Fibroblast of lung (primary cell): Measurements from ENCODE around the gene MCF2L2. TPM values are rescaled to one million over a fixed set of nuclear protein-coding genes. Genes with fewer than 3 reads are reported as not detected.

Experiments
- DNase-seq, 2 donors: peaks; one replicate each; pipeline versions ENCODE4 v3.0.0 to v3.0.0-alpha.2; 2010; ENCODE audit warnings: low read depth in 2 of 2
- H2AFZ ChIP-seq: 2 replicates; pipeline ENCODE4 v1.5.1; 2012; ENCODE audit warnings: low read length, control low read depth, inconsistent platforms
- H3K27ac ChIP-seq: 2 replicates; pipeline ENCODE4 v1.5.1; 2011; ENCODE audit warnings: low read length, control low read depth; ENCODE audit not compliant: insufficient read depth
- H3K27me3 ChIP-seq: 2 replicates; pipeline ENCODE4 v1.5.1; 2011; ENCODE audit warnings: mild to moderate bottlenecking, low read length; ENCODE audit not compliant: control insufficient read depth, insufficient read depth
- H3K36me3 ChIP-seq: 2 replicates; pipeline ENCODE4 v1.5.1; 2011; ENCODE audit warnings: low read length; ENCODE audit not compliant: control insufficient read depth, insufficient read depth
- H3K4me1 ChIP-seq: 2 replicates; pipeline ENCODE4 v1.5.1; 2011; ENCODE audit warnings: low read length; ENCODE audit not compliant: control insufficient read depth, insufficient read depth; ENCODE audit errors: extremely low read depth
- H3K4me2 ChIP-seq: 2 replicates; pipeline ENCODE4 v1.5.1; 2011; ENCODE audit warnings: low read length, control low read depth; ENCODE audit not compliant: insufficient read depth; ENCODE audit errors: extremely low read depth
- H3K4me3 ChIP-seq, 4 experiments: fragments of 200-600 bp in 1 of 4; sonication (generic) in 1 of 4; replicated peaks in 1 of 4; 2 replicates each; pipeline ENCODE4 v1.5.1; 2011 to 2016; ENCODE audit warnings: low read length in 4 of 4, low read depth in 3 of 4, mild to moderate bottlenecking in 3 of 4, control low read depth in 2 of 4, inconsistent platforms in 1 of 4, mixed read lengths in 1 of 4; ENCODE audit not compliant: insufficient read depth in 1 of 4; ENCODE audit errors: control extremely low read depth in 1 of 4
- H3K79me2 ChIP-seq: 2 replicates; pipeline ENCODE4 v1.5.1; 2012; ENCODE audit warnings: mild to moderate bottlenecking, low read length, inconsistent platforms; ENCODE audit not compliant: control insufficient read depth, insufficient read depth
- H3K9ac ChIP-seq: 2 replicates; pipeline ENCODE4 v1.5.1; 2011; ENCODE audit warnings: mild to moderate bottlenecking, low read length, control low read depth; ENCODE audit not compliant: insufficient read depth
- H3K9me3 ChIP-seq: 2 replicates; pipeline ENCODE4 v1.5.1; 2012; ENCODE audit warnings: low read depth, low read length; ENCODE audit not compliant: control insufficient read depth, insufficient read depth
- H4K20me1 ChIP-seq: 2 replicates; pipeline ENCODE4 v1.5.1; 2011; ENCODE audit warnings: low read length; ENCODE audit not compliant: control insufficient read depth, insufficient read depth; ENCODE audit errors: extremely low read depth
- CTCF ChIP-seq, 2 donors: IDR thresholded peaks in 1 of 2; conservative IDR thresholded peaks in 1 of 2; 1 replicate in 1 of 2; 2 replicates in 1 of 2; pipeline ENCODE4 v1.5.1; 2011 to 2012; ENCODE audit warnings: low read length in 2 of 2, control low read depth in 1 of 2, inconsistent platforms in 1 of 2, low read depth in 1 of 2, mild to moderate bottlenecking in 1 of 2
- EZH2 ChIP-seq: IDR thresholded peaks from 2 replicates; pipeline ENCODE4 v1.5.1; 2012; ENCODE audit warnings: low read length, control low read depth, mild to moderate bottlenecking; ENCODE audit errors: missing control alignments
- polyA plus RNA-seq, 2 donors: library from polyadenylated mRNA; depleted of rRNA in 1 of 2; stranded (reverse) in 1 of 2; unstranded in 1 of 2; fragments of >200 nt; gene quantifications; 2 replicates each; pipeline ENCODE4 v1.2.1, GENCODE V29; 2011 to 2012; ENCODE audit warnings: missing spikeins in 1 of 2
- total RNA-seq: library from RNA; depleted of rRNA; stranded (reverse); fragments of >200 nt; gene quantifications from 2 replicates; pipeline ENCODE4 v1.2.1, GENCODE V29; 2014

MCF2L2 gene
- total and polyA plus RNA-seq, 2 donors (not counting 1 experiment from before 2014, with no cell fraction given) = under 0.01 to 0.08 TPM

- H3K9ac ChIP-seq = no peak overlapping the region
- no peaks in the 10 kb centered on the region for H3K36me3 ChIP-seq
- H4K20me1 ChIP-seq = no peaks in the 10 kb centered on the region
- H3K79me2 ChIP-seq = no peaks in the 10 kb centered on the region
- H3K4me1 ChIP-seq = no peaks in the 10 kb centered on the region
- no peak overlapping the region for H3K27ac ChIP-seq
- no peak overlapping the region for H3K4me3 ChIP-seq
- H2AFZ ChIP-seq = no peak overlapping the region
- no peak overlapping the region for H3K4me2 ChIP-seq
- TF ChIP-seq EZH2 = no peak
- TF ChIP-seq CTCF (conservative IDR thresholded peaks at IDR 0.05 in 1 of 2, IDR thresholded peaks at IDR 0.05 in 1 of 2; ENCODE audit: low read depth in 1 of 2, low read length in 2 of 2) = no peak
- no peaks in the 10 kb centered on the region for H3K27me3 ChIP-seq
- DNase-seq = no peak
- no peaks in the 10 kb centered on the region for H3K9me3 ChIP-seq
Measured at GRCh38 chr3:183381673-183382072, 46.7 kb downstream of the MCF2L2 start.

GRCh38 chr3:183381179-183381578, 47.2 kb downstream of the MCF2L2 start:
- TF ChIP-seq EZH2 (no peak), CTCF (conservative IDR thresholded peaks at IDR 0.05 in 1 of 2, IDR thresholded peaks at IDR 0.05 in 1 of 2; ENCODE audit: low read depth in 1 of 2, low read length in 2 of 2) (no peak)
- Histone ChIP-seq H3K27me3 (no peaks in the 10 kb centered on the region), H3K4me1 (no peaks in the 10 kb centered on the region), H3K9me3 (no peaks in the 10 kb centered on the region), H3K36me3 (no peaks in the 10 kb centered on the region), H3K4me3 (no peak overlapping the region), H3K27ac (no peak overlapping the region), H3K9ac (no peak overlapping the region), H3K79me2 (no peaks in the 10 kb centered on the region), H2AFZ (no peak overlapping the region), H4K20me1 (no peaks in the 10 kb centered on the region), H3K4me2 (no peak overlapping the region)
- DNase-seq = peak; percentile 70 to 92

DNA sequence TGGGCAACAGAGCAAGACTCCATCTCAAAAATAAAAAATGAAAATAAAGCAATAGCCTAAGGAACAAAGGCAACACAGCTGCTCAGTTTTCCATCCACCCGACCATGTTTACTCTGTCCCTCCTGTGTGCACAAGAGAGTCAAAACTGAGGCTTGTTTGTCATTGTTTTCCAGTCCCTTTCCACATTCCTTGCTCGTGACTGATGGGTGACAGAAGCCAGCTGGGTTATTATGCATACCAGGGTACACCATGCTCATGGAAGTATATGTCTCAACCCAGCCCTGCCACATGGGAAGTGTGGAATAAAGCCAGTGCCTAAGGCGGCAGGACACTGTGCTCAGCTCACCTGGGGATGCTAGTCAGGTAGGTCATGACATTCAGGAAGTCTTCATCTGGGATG, 49.5 kb downstream of the MCF2L2 start:
- H3K4me1 ChIP-seq = no peaks in the 10 kb centered on the region
- DNase-seq = no peak

More for the DNA sequence above, 49.5 kb downstream of the MCF2L2 start:
- Histone ChIP-seq H3K36me3 (no peaks in the 10 kb centered on the region), H3K27me3 (no peaks in the 10 kb centered on the region), H3K27ac (no peak overlapping the region), H3K79me2 (no peaks in the 10 kb centered on the region), H3K4me3 (no peak overlapping the region), H2AFZ (no peak overlapping the region), H3K4me2 (no peak overlapping the region), H4K20me1 (no peaks in the 10 kb centered on the region), H3K9ac (no peak overlapping the region), H3K9me3 (no peaks in the 10 kb centered on the region)
- TF ChIP-seq EZH2 (no peak), CTCF (conservative IDR thresholded peaks at IDR 0.05 in 1 of 2, IDR thresholded peaks at IDR 0.05 in 1 of 2; ENCODE audit: low read depth in 1 of 2, low read length in 2 of 2) (no peak)
